Hematopoietic multipotent progenitor cell treated with erythropoietin and hydrocortisone succinate and interleukin-3 and kit ligand, for 15 days (in vitro differentiated cells): Measurements from ENCODE around the gene EIF3A.
"Not testable (repeated sequence)": the region's sequence is repeated elsewhere in the genome, so short reads cannot be mapped to it uniquely, and the experiment has no call there.

ENCODE experiments used
- DNase-seq: peaks from one replicate; pipeline ENCODE4 v3.0.0-alpha.2; 2015; ENCODE audit warnings: low spot score

The EIF3A gene

DNA sequence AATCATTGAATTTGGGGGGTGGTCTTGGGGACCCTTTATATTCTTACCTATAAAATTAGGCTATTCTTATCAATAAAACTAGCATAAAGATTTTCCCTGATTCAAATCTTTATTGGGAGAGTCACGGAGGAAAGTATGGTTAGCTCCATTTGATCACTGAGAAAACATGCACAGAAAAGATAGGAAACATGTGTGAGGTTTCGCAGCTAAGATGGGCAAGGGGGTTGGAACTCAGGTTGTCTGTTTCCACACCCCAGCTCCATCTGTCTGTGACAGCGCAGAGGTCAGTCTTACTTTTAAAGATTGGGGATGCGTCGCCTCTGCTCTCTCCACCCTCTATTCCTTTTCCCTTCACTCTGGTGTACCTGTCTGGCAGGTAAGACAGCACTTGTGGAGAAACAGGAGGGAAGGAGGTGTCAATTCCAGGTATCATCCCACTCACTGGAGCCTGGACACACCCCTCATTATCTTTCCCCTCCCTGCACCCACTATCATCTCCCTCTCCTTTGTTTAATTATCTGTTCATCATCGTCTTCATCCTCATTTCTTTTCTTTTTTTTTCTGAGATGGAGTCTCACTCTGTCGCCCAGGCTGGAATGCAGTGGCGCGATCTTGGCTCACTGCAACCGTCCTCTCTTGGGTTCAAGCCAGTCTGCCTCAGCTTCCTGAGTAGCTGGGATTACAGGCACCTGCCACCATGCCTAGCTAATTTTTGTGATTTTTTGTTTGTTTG is 20.9 kb upstream of the EIF3A start:
- DNase-seq: no peak

GRCh38 chr10:119100434-119101238 is 20.0 kb upstream of the EIF3A start:
- no peak for DNase-seq

DNA sequence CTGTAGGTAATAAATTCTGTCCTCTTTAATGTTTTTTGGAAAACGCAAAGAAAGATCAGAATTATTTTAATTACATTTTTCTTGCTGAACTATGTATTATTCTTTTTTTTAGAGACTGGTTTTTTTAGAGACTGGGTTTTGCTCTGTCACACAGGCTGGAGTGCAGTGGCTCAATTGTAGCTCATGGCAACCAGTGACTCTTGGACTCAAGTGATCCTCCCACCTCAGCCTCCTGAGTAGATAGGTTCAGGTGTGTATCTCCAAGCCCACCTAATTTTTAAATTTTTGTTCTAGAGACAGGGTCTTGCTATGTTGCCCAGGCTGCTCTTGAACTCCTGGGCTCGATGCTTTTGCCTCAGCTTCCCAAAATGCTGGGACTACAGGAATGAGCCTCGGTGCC is 18.0 kb upstream of the EIF3A start:
- DNase-seq: no peak

GRCh38 chr10:119096641-119097415 is 16.2 kb upstream of the EIF3A start:
- DNase-seq: not testable (repeated sequence)

GRCh38 chr10:119095640-119096039 is 15.0 kb upstream of the EIF3A start:
- no peak for DNase-seq

DNA sequence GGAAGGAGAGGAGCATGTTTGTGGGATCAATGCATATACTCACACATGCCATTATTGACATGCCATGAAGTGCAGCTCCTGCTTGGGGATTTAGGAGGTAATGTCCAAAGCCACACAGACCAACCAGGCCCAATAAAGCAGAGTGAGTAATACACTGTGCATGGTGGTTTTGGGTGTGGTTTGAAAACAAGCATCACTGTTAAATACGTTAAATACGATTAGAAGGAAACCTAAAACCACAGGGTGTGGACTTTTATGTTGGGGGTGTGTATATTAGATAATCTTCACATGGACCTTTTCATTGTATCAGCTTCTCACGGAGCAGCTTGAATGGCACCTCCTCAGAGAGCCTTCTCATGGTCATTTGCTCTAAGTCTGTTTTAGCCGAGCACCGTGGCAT is 10.4 kb upstream of the EIF3A start:
- peak; percentile 82 for DNase-seq

DNA sequence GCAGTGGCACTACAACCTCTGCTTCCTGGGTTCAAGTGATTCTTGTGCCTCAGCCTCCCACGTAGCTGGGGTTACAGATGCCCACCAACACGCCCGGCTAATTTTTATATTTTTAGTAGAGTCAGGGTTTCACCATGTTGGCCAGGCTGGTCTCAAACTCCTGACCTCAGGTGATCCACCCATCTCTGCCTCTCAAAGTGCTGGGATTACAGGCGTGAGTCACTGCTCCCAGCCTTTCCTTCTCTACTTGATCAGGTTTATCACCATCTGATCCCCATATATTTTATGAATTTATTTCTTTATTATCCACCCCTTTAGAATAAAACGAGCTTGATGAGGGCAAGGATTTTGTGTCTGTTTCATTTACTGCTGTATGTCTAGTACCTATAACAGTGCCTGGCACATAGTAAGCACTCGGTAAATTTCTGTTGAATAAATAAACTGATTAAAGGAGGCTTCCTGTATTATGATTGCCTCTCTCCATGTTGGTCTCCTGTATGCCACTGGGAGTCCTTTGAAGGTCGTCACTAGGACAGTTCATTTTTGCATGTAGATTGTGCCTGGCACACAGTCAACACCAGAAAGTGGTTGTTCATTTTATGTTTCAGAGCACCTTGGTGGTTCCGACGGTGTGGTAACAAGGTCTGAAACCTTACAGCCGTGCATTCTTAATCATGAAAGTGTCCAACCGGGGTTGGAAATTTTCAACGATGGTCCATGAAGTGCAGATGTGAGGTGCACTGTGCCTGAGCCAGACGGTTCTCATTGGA is 9.6 kb upstream of the EIF3A start:
- peak; percentile 44 for DNase-seq

DNA sequence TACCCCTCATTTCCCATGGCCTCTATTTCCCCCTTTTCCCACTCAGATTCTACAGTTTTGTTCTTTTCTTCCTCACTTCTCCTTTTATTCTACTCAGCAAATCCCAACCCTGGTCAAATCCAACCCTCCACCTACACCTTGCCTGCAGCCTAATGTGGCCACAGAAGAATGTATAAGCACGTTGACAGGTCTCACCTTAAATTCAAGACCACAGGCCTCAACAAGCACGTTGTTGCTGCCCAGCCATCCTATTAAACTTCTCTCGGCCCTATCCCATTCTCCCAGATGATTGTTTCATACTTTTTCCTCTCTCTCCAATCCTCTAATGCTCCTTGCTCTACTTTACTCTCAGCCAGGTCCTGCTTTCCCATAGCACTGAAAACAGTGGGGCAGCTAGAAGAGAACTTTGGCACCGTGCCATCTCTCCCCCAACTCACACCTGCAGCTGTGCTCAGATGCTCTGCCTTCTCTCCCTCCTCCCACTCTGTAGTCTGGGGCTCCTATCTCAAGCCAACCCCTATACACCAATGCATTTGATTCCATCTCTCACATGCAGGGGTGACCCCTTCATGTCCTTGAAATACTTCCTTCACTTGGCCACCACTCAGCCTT is 6.8 kb upstream of the EIF3A start:
- DNase-seq: no peak

- DNase-seq: no peak
Observed at GRCh38 chr10:119084896-119085295, 4.3 kb upstream of the EIF3A start.

DNA sequence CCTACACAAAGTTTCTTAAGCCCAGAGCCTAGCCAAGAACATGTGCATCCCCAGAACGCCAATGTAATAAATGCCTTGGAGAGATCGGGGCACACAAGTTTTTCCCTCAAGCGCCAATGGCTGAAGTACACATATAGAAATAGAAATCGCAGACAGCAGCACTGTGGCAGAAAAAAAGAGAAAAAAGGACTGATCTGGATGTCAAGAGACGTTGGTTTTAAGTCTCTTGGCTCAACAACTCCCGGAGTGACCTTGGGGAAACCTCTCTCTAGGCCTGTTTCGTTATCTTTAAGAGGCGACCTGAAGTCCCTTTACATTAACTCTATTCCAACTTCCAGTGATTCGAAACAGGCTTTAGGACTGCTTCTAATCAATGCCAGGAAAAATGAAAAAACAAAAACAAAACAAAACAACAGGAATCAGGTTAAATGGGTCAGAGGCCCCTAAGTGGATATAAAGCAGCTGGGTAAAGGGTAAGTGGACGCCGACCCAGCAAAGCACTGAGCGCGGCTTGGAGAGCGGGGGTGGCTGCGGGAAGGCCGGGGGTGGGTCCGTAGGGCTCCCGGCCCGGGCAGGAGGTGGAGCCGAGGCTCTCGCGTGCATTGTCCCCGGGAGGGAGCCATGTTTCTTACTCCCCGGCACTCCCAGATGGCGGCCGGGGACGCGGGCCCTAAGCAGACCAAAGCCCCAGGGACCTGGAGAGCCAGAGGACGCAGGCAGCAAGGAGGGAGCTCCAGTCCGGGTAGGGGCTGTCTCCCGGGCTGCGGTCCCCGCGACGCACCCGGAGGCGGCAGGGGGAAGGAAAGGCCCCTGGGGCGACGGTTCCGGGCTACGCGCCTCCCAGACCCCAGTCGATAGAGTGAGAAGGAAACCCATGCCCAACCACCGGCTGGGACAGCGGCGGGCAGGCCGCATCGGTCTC is 757 bp downstream of the EIF3A start:
- DNase-seq: peak; percentile 63

DNA sequence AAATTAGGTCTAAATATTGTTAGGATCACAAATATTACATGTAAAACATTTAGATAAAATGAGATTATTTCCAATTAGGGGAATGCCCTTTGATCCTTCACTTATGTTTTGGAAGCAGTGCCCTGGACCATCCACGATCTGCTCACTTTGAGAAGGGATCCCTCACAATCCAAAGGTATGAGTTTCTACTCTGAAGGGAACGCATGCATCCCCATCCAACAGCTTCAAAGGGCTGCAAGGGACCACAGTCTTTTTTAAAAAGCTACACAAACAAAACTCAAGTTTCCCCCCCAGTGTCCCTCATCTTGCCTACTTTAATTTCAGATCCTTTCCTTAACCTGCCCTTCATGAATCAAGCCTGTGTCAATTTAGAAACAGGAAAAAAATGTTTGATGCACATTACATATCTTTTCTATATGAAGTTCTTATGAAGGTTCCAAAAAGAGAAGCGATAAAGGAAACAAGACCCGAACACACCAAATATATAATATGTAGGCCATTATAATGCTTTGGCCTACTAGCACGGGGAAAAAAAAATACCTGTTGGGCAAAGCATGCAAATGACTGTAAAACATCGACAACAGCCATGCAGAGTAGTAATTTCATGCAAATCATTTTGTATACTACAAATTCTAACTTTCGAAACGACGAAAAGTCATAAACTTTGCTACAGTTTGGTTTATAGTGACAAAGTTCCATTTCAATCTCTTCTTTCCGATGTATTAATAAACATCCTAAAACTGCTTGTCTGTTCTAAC is 2.0 kb downstream of the EIF3A start:
- no peak for DNase-seq

DNA sequence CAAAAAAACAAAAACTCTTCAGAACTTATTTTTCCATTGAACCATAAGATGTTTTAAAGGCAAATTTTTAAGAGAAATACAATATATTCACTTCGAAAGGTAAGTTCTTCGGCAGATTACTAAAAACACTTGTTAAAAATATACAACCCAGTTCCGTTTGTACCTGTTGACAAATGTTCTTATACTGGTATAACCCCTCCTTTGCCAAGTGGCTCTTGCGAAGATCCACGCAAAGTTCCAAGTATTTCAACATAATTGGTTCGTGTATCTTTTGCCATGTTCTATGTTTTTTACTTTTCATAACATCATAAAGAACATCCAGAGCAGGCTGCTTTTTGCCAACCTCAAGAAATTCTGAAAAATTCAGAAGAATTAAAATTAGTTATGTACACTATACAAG is 7.0 kb downstream of the EIF3A start:
- no peak for DNase-seq

DNA sequence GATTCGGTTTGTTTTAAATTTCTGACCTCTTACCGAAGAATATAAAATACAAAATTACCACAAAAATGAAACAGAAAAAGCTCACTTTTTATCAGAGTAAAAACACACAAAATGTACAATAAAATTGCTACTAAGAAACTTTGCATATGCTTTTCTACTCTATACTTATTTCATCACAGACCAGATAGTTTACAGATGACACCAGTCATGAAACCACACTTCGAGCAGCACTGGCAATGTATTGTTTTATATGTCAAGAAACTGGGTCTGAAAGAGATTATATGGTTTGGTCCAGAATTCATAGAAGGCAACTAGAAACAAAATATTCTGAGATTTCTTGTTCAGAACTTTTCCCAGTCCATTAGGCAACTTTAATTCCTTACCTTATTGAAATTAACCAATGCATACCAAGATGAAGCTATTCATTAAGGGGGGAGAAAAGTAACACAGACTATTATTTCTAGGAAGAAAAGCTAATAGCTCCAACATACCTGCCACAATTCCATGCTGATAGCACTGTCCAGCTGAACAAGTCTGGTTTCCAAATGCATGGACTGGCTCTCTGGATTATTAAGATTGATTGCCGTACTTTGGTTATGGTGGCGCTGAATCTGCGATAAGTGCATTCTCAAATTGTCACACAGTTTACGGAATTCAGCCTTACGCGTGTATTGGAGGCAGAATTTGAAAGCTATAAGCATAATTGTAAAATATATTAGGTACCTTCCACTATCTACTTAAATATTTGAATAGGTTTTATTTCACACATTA is 10.0 kb downstream of the EIF3A start:
- DNase-seq: no peak

DNA sequence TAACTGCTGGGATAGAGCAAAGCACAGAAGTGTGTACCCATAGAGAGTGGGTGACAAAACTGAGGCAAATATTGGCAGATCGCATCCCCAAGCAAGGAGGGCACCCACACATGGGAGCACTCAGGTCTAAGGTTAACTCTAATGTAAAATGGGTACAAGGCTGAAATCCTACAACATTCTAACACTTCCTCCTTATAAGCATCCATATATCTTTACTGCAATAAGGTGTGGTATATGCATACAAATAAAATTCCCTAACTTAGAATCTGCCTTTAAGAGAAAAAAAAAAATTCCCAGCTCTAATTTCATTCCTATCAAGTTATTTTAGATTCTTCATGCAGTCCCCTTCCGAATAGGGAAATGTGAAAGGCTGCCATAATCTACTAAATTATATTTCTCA is 18.7 kb downstream of the EIF3A start:
- DNase-seq: no peak

DNA sequence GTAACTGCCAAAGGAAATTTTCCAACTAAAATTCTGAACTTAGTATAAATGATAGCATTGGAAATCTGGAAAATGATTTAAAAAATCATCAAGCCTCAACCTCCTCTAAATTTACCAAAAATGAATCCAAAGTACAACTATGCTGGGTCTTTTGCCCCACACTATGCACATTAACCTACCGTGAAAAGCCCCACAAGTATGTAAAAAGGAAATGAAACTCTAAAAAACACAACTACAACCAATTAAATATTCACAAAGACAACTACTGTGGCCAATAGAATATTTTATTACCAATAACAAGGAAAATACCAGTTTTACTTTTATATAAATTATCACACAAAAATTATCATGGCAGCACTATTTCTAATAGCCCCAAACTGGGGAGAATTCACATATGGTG is 19.3 kb downstream of the EIF3A start:
- no peak for DNase-seq

DNA sequence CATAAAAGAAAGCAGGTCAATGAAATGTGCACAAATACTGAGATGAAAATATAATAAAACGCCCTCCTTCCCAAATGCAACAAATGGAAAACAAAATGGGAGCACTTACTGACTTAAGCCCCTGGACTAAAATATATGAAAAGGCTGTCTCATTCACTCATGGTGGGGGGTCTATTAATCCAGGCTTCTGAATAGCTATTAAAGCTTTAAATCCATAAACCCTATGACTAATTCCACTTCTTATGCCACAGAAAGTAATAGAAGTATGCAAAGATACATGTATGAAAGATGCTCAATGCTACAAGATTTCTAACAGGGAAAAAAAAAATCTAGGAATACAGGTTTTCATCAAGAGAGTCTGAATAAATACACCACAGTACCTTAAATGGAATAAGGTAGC is 20.5 kb downstream of the EIF3A start:
- no peak for DNase-seq

- no peak for DNase-seq
Observed at GRCh38 chr10:119059557-119059956, 21.1 kb downstream of the EIF3A start.

DNA sequence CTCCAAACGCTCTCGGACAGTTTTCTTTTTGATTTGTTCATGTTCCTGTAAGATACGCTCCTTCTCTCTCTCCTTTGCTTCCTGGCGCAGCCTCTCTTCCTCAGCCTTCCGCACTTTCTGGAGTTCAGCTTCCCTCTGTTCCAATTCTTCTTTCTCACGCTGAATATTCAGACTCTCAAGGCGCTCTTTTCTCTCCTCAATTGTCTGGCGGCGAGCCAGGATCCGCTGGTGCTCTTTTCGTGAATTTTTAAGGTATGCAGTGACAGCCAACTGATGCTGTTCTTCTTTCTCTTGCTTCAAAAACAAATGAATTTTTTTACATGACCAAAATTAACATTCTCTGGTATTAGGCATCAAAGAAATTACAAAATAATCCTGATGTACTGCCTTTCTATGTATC is 22.6 kb downstream of the EIF3A start:
- DNase-seq: no peak

- DNase-seq: no peak
Observed at GRCh38 chr10:119055472-119055871, 25.1 kb downstream of the EIF3A start.
